Astrocyte of the cerebellum (primary cell): Measurements from ENCODE around the gene LIF.
"Not testable (repeated sequence)": the region's sequence is repeated elsewhere in the genome, so short reads cannot be mapped to it uniquely, and the experiment has no call there.

Source experiments
- DNase-seq: peaks from one replicate; pipeline ENCODE4 v3.0.0-alpha.2; 2011; ENCODE audit warnings: low read depth
- H3K4me3 ChIP-seq: 2 replicates; pipeline ENCODE4 v1.5.1; 2011; ENCODE audit warnings: mild to moderate bottlenecking, low read depth, low read length, moderate library complexity
- CTCF ChIP-seq: IDR thresholded peaks from 2 replicates; pipeline ENCODE4 v1.5.1; 2012; ENCODE audit warnings: low read length, low read depth, moderate library complexity, mild to moderate bottlenecking; ENCODE audit errors: missing control alignments
- in situ Hi-C: cut with HindIII; loops from 2 replicates; pipeline ENCODE4 v1.10.0; 2017; ENCODE audit warnings: low sequenced_read_pairs

Gene LIF

GRCh38 chr22:30201945-30202344 lies 44.6 kb downstream of the LIF start:
- DNase-seq, result no peak
- in situ Hi-C loops, result no loop called here
- TF ChIP-seq CTCF, result no peak

GRCh38 chr22:30200905-30201304 lies 45.7 kb downstream of the LIF start:
- H3K4me3 ChIP-seq, in situ Hi-C loops, DNase-seq: not testable (repeated sequence)

More at GRCh38 chr22:30201945-30202344, 44.6 kb downstream of the LIF start:
- no peak overlapping the region for H3K4me3 ChIP-seq

- TF ChIP-seq CTCF, result no peak
- in situ Hi-C loops, result no loop called here
- no peak overlapping the region for H3K4me3 ChIP-seq
- no peak for DNase-seq
These were observed 47.6 kb downstream of the LIF start for GRCh38 chr22:30198921-30199320.

- in situ Hi-C loops, result no loop called here
- no peak overlapping the region for H3K4me3 ChIP-seq
- no peak for TF ChIP-seq CTCF
- DNase-seq, result no peak
These were observed 48.3 kb downstream of the LIF start for GRCh38 chr22:30198152-30198825.

GRCh38 chr22:30197389-30197788 lies 49.2 kb downstream of the LIF start:
- DNase-seq, result no peak

GRCh38 chr22:30196880-30197336 lies 49.7 kb downstream of the LIF start:
- no peak for DNase-seq
- no peak for TF ChIP-seq CTCF
- no peak overlapping the region for H3K4me3 ChIP-seq
- in situ Hi-C loops, result no loop called here

More at GRCh38 chr22:30197389-30197788, 49.2 kb downstream of the LIF start:
- in situ Hi-C loops, result no loop called here
- TF ChIP-seq CTCF, result no peak
- H3K4me3 ChIP-seq, result no peak overlapping the region

- H3K4me3 ChIP-seq, result peak overlapping the region; percentile 1
- TF ChIP-seq CTCF, result no peak
- DNase-seq, result peak; percentile 99
- in situ Hi-C loops, result no loop called here
These were observed 50.2 kb downstream of the LIF start for GRCh38 chr22:30196141-30196879.
